NOMO-1 treated with dmso at 0.1 percent for 144 hours (cell line): ENCODE results near the gene FGD6.
"Not testable (repeated sequence)": the region's sequence is repeated elsewhere in the genome, so short reads cannot be mapped to it uniquely, and the experiment has no call there.

Source experiments
- DNase-seq: peaks from one replicate; lab custom pipeline; 2025; ENCODE audit not compliant: unreplicated experiment; lab: John Stamatoyannopoulos, UW

Gene FGD6

DNA sequence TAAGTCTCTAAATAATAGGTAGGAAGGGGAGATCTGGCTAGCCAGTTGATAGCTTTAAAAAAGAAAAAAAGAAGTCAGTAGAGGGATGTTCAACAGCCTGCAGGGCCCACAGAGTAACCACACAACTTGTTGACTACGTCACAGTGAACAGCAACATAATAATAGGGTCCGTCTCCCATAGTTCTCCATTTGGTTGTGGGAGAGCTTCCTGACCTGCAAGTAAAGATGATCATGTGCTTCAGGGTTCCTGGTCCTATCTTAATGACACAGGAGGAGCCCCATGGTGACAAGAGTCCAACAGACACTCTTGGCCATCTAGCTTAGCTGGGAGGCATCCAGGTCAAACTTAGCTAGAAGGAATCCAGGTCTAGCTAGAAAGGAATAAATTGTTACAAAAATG lies 36.2 kb downstream of the FGD6 start:
- DNase-seq: no peak

DNA sequence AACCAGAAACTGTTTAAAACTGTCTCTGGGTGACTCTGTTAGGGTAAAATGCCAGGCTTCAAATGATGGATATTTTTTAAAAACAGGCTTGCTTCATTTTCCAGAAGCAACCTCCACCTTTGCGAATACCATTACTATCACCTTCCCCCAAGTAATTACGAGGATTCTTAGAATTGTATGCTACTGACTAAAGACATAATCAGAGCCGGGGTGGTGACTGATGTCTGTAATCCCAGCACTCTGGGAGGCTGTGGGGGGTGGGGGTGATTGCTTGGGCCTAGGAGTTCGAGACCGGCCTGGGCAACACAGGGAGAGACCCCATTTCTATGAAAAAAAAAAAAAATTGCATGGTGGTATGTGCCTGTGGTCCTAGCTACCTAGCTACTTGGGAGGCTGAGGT lies 38.3 kb downstream of the FGD6 start:
- no peak for DNase-seq

DNA sequence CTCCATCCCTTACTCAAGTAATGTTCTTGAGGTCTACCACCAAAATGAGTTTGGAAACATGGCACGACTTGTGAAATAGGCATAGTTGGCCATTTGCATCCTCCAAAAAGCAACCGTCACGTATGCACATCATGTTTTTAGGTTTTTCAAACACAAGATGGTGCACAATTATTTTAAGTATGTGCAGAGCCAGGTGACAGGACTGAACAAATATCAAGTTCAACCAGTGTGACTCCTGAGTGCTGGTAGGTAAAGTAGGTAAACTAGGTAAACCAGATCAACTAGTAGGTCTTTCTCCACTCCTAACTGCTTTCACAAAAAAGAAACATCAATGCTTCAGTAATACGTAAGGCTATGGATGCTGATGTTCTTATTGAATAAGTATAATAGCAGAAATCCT lies 39.1 kb downstream of the FGD6 start:
- DNase-seq: no peak

DNA sequence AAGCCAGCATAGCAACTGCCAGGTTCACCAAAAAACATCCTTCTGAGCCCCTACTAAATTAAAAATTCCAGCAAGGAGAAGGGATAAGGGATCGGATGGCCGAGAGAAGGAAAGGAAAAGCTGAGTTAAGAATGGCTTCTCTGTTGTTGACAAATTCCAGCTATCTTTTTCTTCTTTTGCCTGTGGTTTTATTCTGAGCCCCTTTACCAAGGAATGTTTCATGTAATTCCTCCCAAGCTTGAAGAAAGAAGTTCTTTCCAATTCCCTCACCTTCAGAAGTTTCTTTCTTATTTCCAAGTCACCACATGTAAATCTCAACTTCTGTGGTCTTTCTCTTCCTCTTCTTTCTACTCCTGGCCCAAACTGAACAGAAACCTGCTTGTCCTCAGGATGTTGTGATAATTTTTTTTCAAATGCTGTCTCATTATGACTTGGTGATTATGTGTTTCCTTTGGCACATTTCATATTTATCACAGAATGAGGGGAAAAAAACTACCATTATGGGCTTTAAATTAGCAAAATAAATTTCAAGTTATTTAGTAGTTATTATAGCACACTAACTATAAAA lies 40.0 kb downstream of the FGD6 start:
- DNase-seq: no peak

DNA sequence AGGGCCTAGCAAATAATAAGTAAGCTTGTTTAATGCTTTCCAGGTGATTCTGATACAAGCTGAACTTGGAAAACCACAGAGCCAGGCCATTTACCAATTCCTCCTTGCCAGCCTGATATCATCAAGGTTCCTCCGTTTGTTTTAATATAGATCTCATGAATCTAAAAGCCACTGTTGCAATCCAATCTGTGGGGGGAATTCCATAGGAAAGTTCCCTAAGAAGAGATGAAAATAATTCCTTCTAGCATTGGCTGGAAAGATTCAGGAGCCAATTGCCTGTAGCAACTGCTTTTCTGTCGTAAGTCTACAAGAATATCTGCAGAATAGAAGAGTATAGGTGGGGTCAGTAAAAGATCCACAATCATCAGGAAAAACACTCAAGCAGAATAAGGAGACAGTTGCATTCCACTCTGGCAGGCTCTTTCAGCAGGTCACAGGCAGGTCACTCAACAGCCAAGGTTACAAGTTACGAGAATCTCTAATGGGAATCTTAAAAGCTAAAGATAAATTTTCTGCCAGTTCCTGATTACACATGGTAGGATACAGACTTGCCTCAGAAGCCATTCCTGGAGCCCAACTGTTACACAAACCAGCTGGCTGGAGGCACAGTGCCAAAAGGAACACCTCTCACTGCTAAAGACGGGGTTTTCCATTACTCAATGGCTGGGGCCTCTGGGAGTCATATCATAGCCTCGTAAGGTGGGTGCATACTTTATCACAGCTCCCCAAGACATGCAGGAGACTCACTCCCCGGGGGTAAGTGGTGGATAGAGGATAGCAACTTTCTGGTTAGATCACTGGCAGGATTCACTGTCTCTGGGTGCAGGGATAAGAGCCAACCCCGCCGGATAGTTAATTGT lies 43.6 kb downstream of the FGD6 start:
- no peak for DNase-seq

DNA sequence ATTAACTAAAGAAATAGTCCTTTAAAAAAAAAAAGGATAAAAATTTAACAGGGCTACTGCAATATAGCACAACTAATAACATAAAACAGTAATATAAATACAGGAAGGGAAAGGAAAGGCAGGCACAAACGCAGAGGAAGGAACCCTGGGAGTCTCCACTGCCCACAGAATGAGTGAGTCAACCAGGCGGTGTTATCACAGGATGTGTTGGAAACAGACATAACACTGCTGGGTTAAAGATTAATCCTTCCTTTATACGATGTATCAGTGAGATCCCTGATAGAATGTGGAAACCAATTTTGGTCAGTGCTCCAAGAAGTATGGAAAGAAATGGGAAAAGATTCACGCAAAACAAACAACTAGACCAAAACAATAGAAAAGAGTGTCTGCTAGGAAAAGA lies 47.9 kb downstream of the FGD6 start:
- DNase-seq: no peak

DNA sequence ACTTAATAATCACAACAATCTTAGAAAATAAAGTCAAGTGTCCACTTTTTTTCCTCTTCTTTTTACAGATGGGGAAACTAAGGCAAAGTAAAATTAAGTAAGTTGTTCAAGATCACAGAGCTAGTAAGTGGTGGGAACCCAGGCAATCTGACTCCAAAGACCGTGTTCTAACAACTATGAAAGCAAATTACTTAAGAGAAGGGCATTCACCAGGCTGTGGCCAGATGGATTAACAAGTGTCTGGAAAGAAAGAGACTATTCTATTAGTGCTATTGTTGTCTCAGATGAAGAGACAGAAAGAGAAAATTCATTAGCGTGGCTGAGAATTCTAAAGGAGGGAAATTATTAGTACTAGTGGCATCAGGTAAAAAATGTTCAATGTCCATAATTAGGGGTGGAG lies 48.5 kb downstream of the FGD6 start:
- no peak for DNase-seq

DNA sequence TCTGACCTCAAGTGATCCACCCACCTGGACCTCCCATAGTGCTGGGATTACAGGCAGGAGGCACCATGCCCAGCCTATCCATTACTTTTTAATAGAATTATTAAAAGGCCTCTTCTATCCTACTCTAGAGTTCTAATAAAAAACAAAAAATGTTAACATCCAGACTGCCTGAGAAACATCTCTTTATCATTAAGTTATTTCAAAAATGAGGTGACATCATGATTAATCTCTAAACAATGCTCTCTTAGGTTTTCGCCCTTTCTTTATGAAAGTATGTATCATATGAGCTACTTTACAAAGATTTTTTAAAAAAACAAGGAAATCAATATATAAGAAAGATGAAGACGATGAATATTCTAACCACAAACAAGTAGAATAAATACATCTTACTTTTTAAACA lies 52.6 kb downstream of the FGD6 start:
- DNase-seq: no peak

DNA sequence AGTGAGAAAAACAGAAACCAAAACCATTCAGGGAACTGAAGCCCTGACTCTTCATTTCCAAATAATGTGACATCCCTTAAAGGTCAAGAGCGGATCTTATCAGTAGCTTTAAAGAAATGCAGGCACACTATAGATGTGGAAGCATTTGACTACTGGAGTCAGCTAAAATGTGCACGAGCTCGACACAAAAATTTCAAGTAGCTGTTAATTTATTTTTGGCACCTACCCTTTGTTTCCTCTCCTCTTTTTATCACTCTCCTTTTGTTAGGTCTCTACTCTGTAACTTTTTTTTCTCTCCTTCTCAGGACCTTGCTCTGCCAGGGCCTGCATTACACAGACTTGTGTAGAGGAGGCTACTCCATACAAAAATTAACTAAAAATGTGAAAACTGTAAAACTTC lies 58.3 kb downstream of the FGD6 start:
- no peak for DNase-seq

DNA sequence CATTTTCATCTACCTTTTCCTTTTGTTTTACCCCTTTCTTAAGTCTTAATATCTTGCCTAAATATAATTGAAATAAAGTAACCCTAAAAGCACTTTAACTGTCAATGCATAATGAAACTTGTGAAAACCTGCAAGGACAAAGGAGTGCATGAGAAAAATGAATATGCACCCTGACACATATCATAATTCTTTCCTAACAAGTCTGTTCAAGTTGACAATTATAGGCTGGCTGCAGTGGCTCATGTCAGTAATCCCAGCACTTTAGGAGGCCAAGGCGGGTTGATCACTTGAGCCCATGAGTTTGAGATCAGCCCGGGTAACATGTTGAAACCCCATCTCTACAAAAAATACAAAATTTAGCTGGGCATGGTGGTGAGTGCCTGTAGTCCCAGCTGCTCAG lies 65.4 kb downstream of the FGD6 start:
- DNase-seq: no peak

DNA sequence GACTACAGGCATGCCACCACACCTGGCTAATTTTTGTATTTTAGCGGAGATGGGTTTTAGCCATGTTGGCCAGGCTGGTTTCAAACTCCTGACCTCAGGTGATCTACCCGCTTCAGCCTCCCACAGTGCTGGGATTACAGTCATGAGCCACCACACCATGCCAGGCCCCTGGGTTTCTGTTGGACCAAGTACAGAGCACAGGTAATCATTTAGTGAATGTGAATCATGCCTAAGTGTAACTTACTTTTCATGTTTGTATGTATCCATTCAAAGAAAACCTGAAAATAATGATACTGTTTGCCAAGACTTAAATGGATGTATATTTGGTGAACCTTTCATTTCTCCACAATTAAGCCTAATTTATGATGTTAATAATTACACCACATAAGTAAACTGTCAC lies 65.9 kb downstream of the FGD6 start:
- DNase-seq: no peak

DNA sequence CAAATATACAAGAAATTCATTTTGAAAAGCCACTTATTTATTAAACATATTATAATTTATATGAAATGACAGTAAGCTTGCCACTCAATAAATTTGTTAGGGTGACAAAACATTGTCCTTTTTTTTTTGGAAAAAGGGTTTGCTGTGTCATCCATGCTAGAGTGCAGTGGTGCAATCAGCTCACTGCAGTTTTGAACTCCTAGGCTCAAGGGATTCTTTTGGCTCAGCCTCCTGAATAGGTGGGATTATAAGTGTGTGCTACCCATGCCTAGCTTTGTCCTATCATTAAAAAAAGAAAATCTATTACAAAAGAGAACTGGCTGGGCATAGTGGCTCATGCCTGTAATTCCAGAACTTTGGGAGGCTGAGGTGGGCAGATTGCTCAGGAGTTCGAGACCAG lies 66.8 kb downstream of the FGD6 start:
- DNase-seq: no peak

DNA sequence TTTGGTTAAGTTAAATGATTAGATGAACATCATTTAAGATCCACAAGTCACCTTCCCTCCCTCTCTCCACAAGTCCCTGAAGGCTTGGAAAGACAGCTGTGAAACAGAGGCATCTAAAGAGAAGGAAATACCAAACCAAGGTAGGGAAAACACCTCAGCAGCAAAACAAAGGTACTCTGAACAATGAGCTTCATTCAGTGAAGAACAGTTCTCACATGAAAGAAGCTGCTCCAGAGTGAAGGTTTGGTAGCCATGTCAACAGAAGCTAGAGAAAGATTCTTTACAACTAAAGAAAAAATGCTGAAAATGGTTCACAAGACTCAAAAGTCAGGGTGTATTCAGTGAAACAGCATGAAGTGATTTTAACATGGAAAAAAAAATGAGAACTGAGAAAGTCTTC lies 69.4 kb downstream of the FGD6 start:
- no peak for DNase-seq

DNA sequence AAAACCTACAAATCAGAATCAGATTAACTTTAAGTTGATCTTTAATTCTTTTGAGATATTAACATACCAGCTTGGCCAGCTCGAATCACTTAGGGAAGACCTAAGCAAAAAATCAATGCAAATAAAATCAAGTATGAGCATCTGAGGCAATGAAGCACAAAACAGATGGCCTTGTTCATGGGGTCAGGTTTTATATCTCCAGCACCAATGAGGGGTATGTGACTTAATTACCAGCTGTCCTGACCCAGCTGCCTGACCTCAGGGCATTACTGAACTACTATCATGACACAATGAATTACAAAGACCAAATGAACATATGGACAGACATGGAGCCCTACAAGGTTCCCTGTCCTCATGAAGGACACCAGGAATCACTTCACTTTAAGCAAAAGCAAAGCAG lies 70.5 kb downstream of the FGD6 start:
- DNase-seq: no peak

DNA sequence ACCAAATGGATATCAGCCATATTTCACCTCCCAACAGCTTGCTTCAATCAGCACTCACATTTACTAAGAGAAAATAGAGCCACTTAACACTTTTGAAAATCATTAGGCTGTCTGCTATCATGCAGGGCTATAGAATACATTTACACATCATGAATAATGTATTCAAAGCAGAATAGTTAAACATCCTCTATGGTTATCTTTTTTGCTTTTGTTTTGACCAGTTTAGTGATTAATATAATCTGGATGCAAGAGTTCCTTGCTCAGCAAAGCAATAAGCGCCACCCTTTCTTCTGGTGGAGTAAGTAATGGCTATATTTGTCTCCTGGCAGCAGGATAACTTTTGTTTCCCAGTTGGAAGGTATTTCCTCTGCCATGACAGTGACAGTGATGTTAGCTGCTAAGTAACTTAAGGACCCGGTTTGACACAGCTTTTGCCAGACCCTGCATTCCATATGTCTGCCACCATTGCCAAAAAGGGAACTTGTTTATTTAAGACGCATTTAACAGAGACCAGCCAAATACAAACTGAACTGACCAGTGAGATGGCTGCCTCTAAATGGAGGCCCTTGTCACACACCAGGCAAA lies 73.6 kb downstream of the FGD6 start:
- no peak for DNase-seq

DNA sequence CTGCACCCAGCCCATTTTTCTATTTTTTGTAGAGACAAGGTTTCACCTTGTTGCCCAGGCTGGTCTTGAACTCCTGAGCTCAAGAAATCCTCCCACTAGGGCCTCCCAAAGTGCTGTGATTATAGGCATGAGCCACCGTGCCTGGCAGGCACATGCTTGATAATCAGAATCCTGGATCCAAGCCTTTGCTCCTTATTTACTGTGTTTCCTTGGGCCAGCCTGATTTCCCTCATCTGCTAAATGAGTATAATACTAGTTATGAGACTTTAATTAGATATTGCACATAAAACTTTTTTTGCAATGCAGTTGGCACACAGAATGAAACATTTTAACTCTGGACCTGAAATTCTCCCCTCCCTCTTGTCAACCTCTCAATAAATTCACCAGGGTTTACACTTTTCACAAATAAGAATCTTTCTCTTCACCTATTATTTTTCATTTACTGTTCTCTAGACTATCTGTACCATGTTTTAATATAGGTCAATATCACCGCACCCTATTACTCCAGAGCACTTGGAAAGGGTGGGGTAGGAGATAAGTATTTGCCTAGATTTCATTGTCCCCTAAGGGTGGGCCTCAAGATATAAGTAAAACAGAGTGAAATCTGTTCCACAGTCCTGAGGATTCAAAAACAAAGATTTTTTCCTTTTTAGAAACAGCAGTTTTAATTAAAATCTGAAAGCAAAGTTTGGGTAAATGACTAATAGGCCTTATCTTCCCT lies 74.7 kb downstream of the FGD6 start:
- no peak for DNase-seq

DNA sequence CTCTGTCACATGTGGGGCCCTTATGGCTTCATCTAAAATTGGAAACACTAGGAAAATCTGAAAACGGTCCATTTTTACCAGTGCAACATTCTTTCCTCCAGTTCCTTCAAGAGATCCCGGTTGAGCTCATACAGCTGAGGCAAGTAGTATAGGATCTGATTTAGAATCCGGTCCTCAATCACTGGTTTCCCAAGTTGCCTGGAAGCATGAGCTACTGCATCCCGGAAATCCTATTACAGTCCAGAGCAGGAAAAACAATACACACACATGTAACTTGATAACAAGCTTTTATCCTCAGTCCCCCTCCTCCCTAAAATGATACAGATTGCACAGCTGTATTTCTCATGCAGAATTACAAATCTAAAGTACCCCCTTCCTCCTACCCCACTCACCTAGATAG lies 76.0 kb downstream of the FGD6 start:
- DNase-seq: no peak

DNA sequence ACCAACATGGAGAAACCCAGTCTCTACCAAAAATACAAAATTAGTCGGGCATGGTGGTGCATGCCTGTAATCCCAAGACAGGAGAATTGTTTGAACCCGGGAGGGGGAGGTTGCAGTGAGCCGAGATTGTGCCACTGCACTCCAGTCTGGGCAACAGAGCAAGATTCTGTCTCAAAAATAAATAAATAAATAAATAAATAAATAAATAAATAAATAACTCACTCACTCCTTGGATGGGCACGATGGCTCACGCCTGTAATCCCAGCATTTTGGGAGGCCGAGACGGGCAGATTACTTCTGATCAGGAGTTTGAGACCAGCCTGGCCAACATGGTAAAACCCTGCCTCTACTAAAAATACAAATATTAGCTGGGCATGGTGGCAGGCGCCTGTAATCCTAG lies 79.2 kb downstream of the FGD6 start:
- DNase-seq: not testable (repeated sequence)

DNA sequence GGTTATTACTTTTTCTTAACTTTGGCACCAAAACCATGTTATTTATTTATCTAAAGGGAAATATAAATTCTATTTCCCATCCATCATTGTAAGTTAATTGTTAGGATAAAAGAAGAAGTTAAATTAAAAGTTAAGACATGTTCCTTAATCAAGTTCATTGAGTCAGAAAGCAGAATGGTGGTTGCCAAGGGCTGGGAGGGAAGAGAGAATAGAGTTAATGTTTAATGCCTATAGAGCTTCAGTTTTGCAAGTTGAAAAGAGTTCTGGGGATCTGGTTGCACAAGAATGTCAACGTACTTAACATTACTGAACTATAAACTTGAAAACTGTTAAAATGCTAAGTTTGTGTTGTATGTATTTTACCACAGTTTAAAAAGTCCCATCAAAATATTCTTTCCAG lies 80.7 kb downstream of the FGD6 start:
- DNase-seq: no peak

DNA sequence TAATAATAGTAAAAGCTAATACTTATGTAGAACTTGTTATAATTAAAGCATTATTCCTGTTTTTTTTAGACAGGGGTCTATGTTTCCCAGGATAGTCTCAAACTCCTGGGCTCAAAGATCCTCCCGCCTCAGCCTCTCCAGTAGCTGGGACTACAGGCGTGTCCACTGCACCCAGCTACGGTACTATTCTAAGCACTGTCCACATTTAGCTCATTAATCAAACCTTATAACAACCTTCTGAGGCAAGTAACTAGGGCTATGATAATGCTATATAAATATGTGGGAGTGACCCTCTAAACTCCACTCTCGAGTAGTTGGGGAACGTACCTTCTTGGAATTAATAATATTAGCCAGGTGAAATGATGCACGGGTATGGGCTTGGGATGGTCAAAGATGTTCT lies 83.2 kb downstream of the FGD6 start:
- no peak for DNase-seq

DNA sequence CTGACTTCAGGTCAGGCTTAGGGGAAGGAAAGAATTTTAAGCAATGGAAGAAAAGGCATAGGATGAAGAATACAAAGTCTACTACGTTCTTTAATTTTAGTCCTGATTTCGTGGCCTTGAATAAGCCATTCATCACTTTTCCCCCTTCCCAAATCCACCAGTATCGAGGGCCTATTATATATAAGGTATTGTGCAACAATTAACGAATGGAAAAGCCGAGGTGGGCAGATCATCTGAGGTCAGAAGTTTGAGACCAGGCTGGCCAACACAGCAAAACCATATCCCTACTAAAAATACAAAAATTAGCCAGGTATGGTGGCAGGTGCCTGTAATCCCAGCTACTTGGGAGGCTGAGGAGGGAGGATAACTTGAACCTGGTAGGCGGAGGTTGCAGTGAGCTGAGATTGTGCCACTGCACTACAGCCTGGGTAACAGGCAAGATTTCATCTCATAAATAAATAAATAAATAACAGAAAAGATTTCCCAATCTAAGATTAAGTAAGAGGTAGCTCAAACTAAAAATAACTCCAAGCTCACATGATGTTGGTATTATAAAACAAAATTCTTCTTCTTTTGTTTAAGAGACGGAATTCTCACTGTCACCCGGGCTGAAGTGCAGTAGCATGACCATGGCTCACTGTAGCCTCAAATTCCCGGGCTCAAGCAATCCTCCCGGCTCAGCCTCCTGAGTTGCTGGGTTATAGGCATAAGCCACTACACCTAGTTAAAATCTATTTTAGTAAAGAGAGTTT lies 85.5 kb downstream of the FGD6 start:
- no peak for DNase-seq
